GM19193 (cell line): Measurements from ENCODE around the gene IKZF2.

ENCODE experiments used
- POLR2A ChIP-seq: IDR thresholded peaks from 4 replicates; pipeline ENCODE4 v1.6.1; 2011; ENCODE audit not compliant: insufficient read depth, insufficient read length; ENCODE audit errors: extremely low read depth

The IKZF2 gene

GRCh38 chr2:213151437-213152064, at the start of gene IKZF2:
TSS of gene IKZF2 (minus strand) at chr2:213151612. CDS start at chr2:213148629, 2,983 bp downstream.
- TF ChIP-seq POLR2A = peak; percentile 51

GRCh38 chr2:213199871-213200270, 48.5 kb upstream of the IKZF2 start:
- no peak for TF ChIP-seq POLR2A

- no peak for TF ChIP-seq POLR2A
These were observed 37.8 kb upstream of the IKZF2 start for GRCh38 chr2:213189001-213189899.

GRCh38 chr2:213188533-213188867, 37.1 kb upstream of the IKZF2 start:
- TF ChIP-seq POLR2A = no peak

- TF ChIP-seq POLR2A = no peak
These were observed 36.6 kb upstream of the IKZF2 start for GRCh38 chr2:213187833-213188532.

- TF ChIP-seq POLR2A = no peak
These were observed 36.0 kb upstream of the IKZF2 start for GRCh38 chr2:213187386-213187785.

- no peak for TF ChIP-seq POLR2A
These were observed 33.9 kb upstream of the IKZF2 start for GRCh38 chr2:213185147-213185822.

- TF ChIP-seq POLR2A = no peak
These were observed 30.3 kb upstream of the IKZF2 start for GRCh38 chr2:213181712-213182111.

- TF ChIP-seq POLR2A = no peak
These were observed 26.3 kb upstream of the IKZF2 start for GRCh38 chr2:213177679-213178078.

- no peak for TF ChIP-seq POLR2A
These were observed 24.3 kb upstream of the IKZF2 start for GRCh38 chr2:213175673-213176247.

GRCh38 chr2:213172641-213173040, 21.2 kb upstream of the IKZF2 start:
- no peak for TF ChIP-seq POLR2A

GRCh38 chr2:213171147-213171546, 19.7 kb upstream of the IKZF2 start:
- TF ChIP-seq POLR2A = no peak

GRCh38 chr2:213167271-213167930, 16.0 kb upstream of the IKZF2 start:
- TF ChIP-seq POLR2A = no peak

- TF ChIP-seq POLR2A = no peak
These were observed 14.7 kb upstream of the IKZF2 start for GRCh38 chr2:213166109-213166508.
